ENCODE measurements around the gene DSCAML1.

DNA sequence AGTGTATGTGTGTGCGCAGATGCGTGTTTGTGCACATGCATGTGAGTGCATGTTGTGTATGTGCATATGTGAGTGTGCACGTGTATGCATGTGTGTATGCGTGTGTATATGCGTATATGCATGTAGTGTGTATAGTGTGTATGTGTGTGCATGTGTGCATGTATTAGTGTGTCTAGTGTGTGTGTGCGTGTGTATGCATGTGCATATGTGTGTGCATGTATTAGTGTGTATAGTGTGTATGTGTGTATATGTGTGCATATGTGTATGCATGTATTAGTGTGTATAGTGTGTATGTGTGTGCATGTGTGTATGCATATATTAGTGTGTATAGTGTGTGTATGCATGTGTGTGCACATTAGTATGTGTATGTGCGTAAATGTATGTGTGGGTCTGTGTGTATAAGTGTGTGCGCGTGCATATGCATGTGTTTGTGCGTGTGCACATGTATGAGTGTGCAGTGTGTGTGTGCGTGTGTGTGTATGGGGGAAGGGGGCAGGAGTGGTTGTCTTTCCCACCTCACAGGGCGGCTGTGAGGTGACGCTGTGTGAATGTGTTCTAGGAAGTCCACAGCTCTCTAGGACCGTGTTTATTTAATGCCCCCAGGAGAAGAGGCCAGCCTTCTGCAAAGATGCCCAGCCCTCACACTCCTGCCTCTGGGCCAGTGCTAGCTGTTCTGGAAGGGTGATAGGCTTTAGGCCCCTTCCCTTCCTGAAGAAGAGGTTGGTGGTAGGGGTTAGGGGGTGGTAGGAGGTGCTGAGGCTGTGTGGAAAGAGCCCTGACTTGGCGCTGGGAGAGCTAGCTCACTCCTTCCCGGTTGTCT lies 354.8 kb downstream of the DSCAML1 start:
- TF ChIP-seq, protein P1, sequence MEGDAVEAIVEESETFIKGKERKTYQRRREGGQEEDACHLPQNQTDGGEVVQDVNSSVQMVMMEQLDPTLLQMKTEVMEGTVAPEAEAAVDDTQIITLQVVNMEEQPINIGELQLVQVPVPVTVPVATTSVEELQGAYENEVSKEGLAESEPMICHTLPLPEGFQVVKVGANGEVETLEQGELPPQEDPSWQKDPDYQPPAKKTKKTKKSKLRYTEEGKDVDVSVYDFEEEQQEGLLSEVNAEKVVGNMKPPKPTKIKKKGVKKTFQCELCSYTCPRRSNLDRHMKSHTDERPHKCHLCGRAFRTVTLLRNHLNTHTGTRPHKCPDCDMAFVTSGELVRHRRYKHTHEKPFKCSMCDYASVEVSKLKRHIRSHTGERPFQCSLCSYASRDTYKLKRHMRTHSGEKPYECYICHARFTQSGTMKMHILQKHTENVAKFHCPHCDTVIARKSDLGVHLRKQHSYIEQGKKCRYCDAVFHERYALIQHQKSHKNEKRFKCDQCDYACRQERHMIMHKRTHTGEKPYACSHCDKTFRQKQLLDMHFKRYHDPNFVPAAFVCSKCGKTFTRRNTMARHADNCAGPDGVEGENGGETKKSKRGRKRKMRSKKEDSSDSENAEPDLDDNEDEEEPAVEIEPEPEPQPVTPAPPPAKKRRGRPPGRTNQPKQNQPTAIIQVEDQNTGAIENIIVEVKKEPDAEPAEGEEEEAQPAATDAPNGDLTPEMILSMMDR (IDR thresholded peaks at IDR 0.05; ENCODE audit: control extremely low read depth in 1 of 3, insufficient read depth in 1 of 3, low read depth in 1 of 3, low read length in 3 of 3): no peak
- TF ChIP-seq POLR2AphosphoS5 (IDR thresholded peaks at IDR 0.05; ENCODE audit: low read depth, low read length): no peak
- TF ChIP-seq TCF12 (IDR thresholded peaks at IDR 0.05; ENCODE audit: low read depth, low read length): no peak
- TF ChIP-seq ZNF274 (IDR thresholded peaks at IDR 0.05; ENCODE audit: borderline replicate concordance, extremely low read depth, low read length): no peak
- TF ChIP-seq RFX5 (IDR thresholded peaks at IDR 0.05; ENCODE audit: borderline replicate concordance, low read depth, low read length): no peak
- TF ChIP-seq E2F6 (IDR thresholded peaks at IDR 0.05): no peak
- TF ChIP-seq SUZ12 (IDR thresholded peaks at IDR 0.05; ENCODE audit: low read length): no peak
- no peak for TF ChIP-seq CREB1 (IDR thresholded peaks at IDR 0.05)
- TF ChIP-seq CHD1 (IDR thresholded peaks at IDR 0.05; ENCODE audit: low read depth, low read length): no peak

Data from H1 (cell line).